HEK293 (cell line): ENCODE results near the gene DCTN5.
A peak's percentile ranks its signal among the peaks of the same experiment; 100 is the strongest.

Experiments
- BCL6B ChIP-seq: fragments of 450-650 bp; formaldehyde crosslinking; IDR thresholded peaks from 2 replicates; pipeline ENCODE4 v1.5.1; 2017; ENCODE audit warnings: missing biosample characterization, missing genetic modification characterization
- CTCF ChIP-seq: fragments of 450-650 bp; formaldehyde crosslinking; IDR thresholded peaks from 2 replicates; pipeline ENCODE4 v1.5.1; 2016; ENCODE audit warnings: missing biosample characterization, missing genetic modification characterization
- PRDM1 ChIP-seq: fragments of 450-650 bp; formaldehyde crosslinking; IDR thresholded peaks from 2 replicates; pipeline ENCODE4; 2016; ENCODE audit warnings: missing biosample characterization, missing genetic modification characterization
- SCRT1 ChIP-seq: fragments of 450-650 bp; formaldehyde crosslinking; IDR thresholded peaks from 2 replicates; pipeline ENCODE4 v1.5.1; 2016; ENCODE audit warnings: missing biosample characterization, missing genetic modification characterization, borderline replicate concordance
- SETDB1 ChIP-seq: IDR thresholded peaks from one replicate; pipeline ENCODE4 v1.6.1; 2017; ENCODE audit warnings: mild to moderate bottlenecking, low read length, moderate library complexity, mixed read lengths; ENCODE audit not compliant: insufficient read length
- SP2 ChIP-seq: fragments of 450-650 bp; formaldehyde crosslinking; IDR thresholded peaks from 2 replicates; pipeline ENCODE4 v1.5.1; 2016; ENCODE audit warnings: missing biosample characterization, missing genetic modification characterization
- ZBTB1 ChIP-seq: fragments of 450-650 bp; formaldehyde crosslinking; IDR thresholded peaks from 2 replicates; pipeline ENCODE4 v1.5.1; 2016; ENCODE audit warnings: missing biosample characterization, missing genetic modification characterization
- ZBTB6 ChIP-seq: fragments of 450-650 bp; formaldehyde crosslinking; IDR thresholded peaks from 2 replicates; pipeline ENCODE4 v1.5.1; 2017; ENCODE audit warnings: missing biosample characterization, missing genetic modification characterization
- ZBTB8A ChIP-seq: fragments of 450-650 bp; formaldehyde crosslinking; IDR thresholded peaks from 2 replicates; pipeline ENCODE4 v1.5.1; 2016; ENCODE audit warnings: missing biosample characterization, missing genetic modification characterization
- ZFP69B ChIP-seq: fragments of 450-650 bp; formaldehyde crosslinking; IDR thresholded peaks from 2 replicates; pipeline ENCODE4 v1.5.1; 2016; ENCODE audit warnings: missing biosample characterization, missing genetic modification characterization
- ZIC2 ChIP-seq: fragments of 450-650 bp; formaldehyde crosslinking; IDR thresholded peaks from 2 replicates; pipeline ENCODE4 v1.5.1; 2016; ENCODE audit warnings: missing biosample characterization, missing genetic modification characterization
- ZNF148 ChIP-seq: fragments of 450-650 bp; formaldehyde crosslinking; IDR thresholded peaks from 2 replicates; pipeline ENCODE4 v1.5.0; 2017; ENCODE audit warnings: missing biosample characterization, missing genetic modification characterization, borderline replicate concordance
- ZNF155 ChIP-seq: fragments of 450-650 bp; formaldehyde crosslinking; IDR thresholded peaks from 2 replicates; pipeline ENCODE4 v1.5.1; 2016; ENCODE audit warnings: missing biosample characterization, missing genetic modification characterization
- ZNF2 ChIP-seq: fragments of 450-650 bp; formaldehyde crosslinking; IDR thresholded peaks from 2 replicates; pipeline ENCODE4 v1.5.1; 2016; ENCODE audit warnings: missing biosample characterization, missing genetic modification characterization
- ZNF266 ChIP-seq: fragments of 450-650 bp; formaldehyde crosslinking; IDR thresholded peaks from 2 replicates; pipeline ENCODE4 v1.5.1; 2016; ENCODE audit warnings: missing biosample characterization, missing genetic modification characterization, low read depth
- ZNF302 ChIP-seq: fragments of 450-650 bp; formaldehyde crosslinking; IDR thresholded peaks from 2 replicates; pipeline ENCODE4 v1.5.1; 2016; ENCODE audit warnings: missing biosample characterization, missing genetic modification characterization, low read depth
- ZNF324 ChIP-seq: fragments of 450-650 bp; formaldehyde crosslinking; IDR thresholded peaks from 2 replicates; pipeline ENCODE4 v1.5.1; 2016; ENCODE audit warnings: missing biosample characterization, missing genetic modification characterization
- ZNF350 ChIP-seq: fragments of 450-650 bp; formaldehyde crosslinking; IDR thresholded peaks from 2 replicates; pipeline ENCODE4 v1.5.0; 2017; ENCODE audit warnings: missing biosample characterization, mild to moderate bottlenecking, missing genetic modification characterization
- ZNF404 ChIP-seq: fragments of 450-650 bp; formaldehyde crosslinking; IDR thresholded peaks from 2 replicates; pipeline ENCODE4 v1.5.1; 2017; ENCODE audit warnings: missing biosample characterization, missing genetic modification characterization
- ZNF416 ChIP-seq: fragments of 450-650 bp; formaldehyde crosslinking; IDR thresholded peaks from 2 replicates; pipeline ENCODE4 v1.5.1; 2016; ENCODE audit warnings: missing biosample characterization, missing genetic modification characterization
- ZNF596 ChIP-seq: fragments of 450-650 bp; IDR thresholded peaks from 2 replicates; pipeline ENCODE4 v1.5.0; 2018; ENCODE audit warnings: missing biosample characterization, mild to moderate bottlenecking, missing genetic modification characterization, moderate library complexity
- ZNF626 ChIP-seq: fragments of 450-650 bp; sonication (Bioruptor Pico); formaldehyde crosslinking; IDR thresholded peaks from 2 replicates; pipeline ENCODE4 v1.5.1; 2018; ENCODE audit warnings: missing biosample characterization, missing genetic modification characterization, inconsistent platforms
- ZNF658 ChIP-seq: fragments of 450-650 bp; formaldehyde crosslinking; IDR thresholded peaks from 2 replicates; pipeline ENCODE4; 2016; ENCODE audit warnings: missing biosample characterization, missing genetic modification characterization
- ZNF785 ChIP-seq: fragments of 450-650 bp; formaldehyde crosslinking; IDR thresholded peaks from 2 replicates; pipeline ENCODE4 v1.5.1; 2016; ENCODE audit warnings: missing biosample characterization, missing genetic modification characterization
- ZNF843 ChIP-seq: fragments of 450-650 bp; formaldehyde crosslinking; IDR thresholded peaks from 2 replicates; pipeline ENCODE4 v1.5.1; 2016; ENCODE audit warnings: missing biosample characterization, missing genetic modification characterization
- TF ChIP-seq, protein P1 (sequence below): fragments of 450-650 bp; formaldehyde crosslinking; IDR thresholded peaks from 2 replicates; pipeline ENCODE4 v1.5.1; 2016; ENCODE audit warnings: missing biosample characterization, missing genetic modification characterization
- TF ChIP-seq, protein P2 (sequence below): fragments of 450-650 bp; formaldehyde crosslinking; IDR thresholded peaks from 2 replicates; pipeline ENCODE4 v1.5.1; 2016; ENCODE audit warnings: missing biosample characterization, missing genetic modification characterization
- TF ChIP-seq, protein P3 (sequence below): fragments of 450-650 bp; formaldehyde crosslinking; IDR thresholded peaks from 2 replicates; pipeline ENCODE4 v1.5.1; 2016; ENCODE audit warnings: missing biosample characterization, missing genetic modification characterization, low read depth

Gene DCTN5

DNA sequence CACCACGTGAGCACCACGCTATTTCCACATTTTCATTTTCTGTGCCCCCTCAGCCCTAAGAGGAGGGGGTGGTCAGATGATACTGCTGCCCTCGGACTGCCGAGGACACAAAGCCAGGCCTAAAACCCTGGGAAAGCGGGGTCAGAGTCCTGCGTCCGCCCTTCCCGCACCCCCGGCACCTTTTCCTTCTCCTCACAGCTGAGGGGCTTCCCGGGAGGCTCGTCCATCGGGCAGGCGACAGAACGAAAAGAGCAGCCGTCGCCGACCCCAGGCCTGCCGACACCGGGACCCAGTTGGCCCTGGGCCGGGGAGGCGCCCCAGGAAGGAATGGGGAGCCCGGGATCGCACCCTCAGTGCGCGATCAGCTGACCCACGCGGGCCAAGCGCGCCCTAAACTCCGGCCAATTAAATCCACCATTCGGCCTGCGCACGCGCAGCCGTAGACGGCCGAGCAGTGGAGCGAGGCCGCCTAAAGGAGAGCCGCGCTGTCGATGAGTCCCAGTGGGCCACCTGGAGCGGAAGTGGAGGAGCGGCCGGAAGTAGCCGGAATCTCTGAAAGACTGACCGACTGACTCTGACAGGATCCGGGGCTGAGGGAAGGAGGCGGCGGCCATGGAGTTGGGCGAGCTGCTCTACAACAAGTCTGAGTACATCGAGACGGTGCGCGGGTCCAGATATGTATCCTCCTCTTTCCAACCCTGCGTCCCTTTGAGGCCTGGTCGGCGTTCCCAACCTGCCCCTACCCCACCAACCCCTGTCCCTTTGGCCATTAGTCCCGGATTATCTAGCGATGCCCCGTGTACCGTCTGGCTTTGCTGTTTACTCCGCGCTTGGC, at the start of gene DCTN5, which contains the start of gene PALB2 (continued):
- TF ChIP-seq, protein P1, sequence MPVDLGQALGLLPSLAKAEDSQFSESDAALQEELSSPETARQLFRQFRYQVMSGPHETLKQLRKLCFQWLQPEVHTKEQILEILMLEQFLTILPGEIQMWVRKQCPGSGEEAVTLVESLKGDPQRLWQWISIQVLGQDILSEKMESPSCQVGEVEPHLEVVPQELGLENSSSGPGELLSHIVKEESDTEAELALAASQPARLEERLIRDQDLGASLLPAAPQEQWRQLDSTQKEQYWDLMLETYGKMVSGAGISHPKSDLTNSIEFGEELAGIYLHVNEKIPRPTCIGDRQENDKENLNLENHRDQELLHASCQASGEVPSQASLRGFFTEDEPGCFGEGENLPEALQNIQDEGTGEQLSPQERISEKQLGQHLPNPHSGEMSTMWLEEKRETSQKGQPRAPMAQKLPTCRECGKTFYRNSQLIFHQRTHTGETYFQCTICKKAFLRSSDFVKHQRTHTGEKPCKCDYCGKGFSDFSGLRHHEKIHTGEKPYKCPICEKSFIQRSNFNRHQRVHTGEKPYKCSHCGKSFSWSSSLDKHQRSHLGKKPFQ (tag by site-specific recombination), result no peak
- TF ChIP-seq, protein P2, sequence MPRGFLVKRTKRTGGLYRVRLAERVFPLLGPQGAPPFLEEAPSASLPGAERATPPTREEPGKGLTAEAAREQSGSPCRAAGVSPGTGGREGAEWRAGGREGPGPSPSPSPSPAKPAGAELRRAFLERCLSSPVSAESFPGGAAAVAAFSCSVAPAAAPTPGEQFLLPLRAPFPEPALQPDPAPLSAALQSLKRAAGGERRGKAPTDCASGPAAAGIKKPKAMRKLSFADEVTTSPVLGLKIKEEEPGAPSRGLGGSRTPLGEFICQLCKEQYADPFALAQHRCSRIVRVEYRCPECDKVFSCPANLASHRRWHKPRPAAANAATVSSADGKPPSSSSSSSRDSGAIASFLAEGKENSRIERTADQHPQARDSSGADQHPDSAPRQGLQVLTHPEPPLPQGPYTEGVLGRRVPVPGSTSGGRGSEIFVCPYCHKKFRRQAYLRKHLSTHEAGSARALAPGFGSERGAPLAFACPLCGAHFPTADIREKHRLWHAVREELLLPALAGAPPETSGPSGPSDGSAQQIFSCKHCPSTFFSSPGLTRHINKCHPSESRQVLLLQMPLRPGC (tag by site-specific recombination), result no peak; the same call in 1 of the 2 replicates
- no peak for TF ChIP-seq ZNF785 (tag by site-specific recombination)
- no peak for TF ChIP-seq ZNF658 (tag by site-specific recombination)
- no peak for TF ChIP-seq ZNF350
- peak; percentile 76 for TF ChIP-seq ZBTB8A
- no peak for TF ChIP-seq SCRT1
- TF ChIP-seq ZNF416 (tag by site-specific recombination), result no peak
- no peak for TF ChIP-seq ZNF626 (tag by site-specific recombination)
- TF ChIP-seq ZBTB6 (tag by site-specific recombination), result no peak
- no peak for TF ChIP-seq ZBTB1
- no peak for TF ChIP-seq ZNF404 (tag by site-specific recombination)
- TF ChIP-seq CTCF, result no peak; the same call in 1 of the 2 replicates
- TF ChIP-seq SP2 (tag by site-specific recombination), result peak; percentile 80
- no peak for TF ChIP-seq SETDB1
- TF ChIP-seq ZNF148 (tag by site-specific recombination), result no peak
- TF ChIP-seq ZNF596, result no peak
- TF ChIP-seq ZNF302, result no peak
- no peak for TF ChIP-seq ZIC2
- 0 out of 2 replicates have a peak, but pooled peaks have one; percentile 12 for TF ChIP-seq ZNF2
- TF ChIP-seq ZNF155 (tag by site-specific recombination), result no peak
- TF ChIP-seq ZNF324 (tag by site-specific recombination), result no peak
- TF ChIP-seq ZNF843 (tag by site-specific recombination), result 0 out of 2 replicates have a peak, but pooled peaks have one; percentile 2
- TF ChIP-seq BCL6B, result no peak
- TF ChIP-seq ZFP69B (tag by site-specific recombination), result no peak; the same call in 1 of the 2 replicates
- no peak for TF ChIP-seq ZNF266 (tag by site-specific recombination)
- TF ChIP-seq, protein P3, sequence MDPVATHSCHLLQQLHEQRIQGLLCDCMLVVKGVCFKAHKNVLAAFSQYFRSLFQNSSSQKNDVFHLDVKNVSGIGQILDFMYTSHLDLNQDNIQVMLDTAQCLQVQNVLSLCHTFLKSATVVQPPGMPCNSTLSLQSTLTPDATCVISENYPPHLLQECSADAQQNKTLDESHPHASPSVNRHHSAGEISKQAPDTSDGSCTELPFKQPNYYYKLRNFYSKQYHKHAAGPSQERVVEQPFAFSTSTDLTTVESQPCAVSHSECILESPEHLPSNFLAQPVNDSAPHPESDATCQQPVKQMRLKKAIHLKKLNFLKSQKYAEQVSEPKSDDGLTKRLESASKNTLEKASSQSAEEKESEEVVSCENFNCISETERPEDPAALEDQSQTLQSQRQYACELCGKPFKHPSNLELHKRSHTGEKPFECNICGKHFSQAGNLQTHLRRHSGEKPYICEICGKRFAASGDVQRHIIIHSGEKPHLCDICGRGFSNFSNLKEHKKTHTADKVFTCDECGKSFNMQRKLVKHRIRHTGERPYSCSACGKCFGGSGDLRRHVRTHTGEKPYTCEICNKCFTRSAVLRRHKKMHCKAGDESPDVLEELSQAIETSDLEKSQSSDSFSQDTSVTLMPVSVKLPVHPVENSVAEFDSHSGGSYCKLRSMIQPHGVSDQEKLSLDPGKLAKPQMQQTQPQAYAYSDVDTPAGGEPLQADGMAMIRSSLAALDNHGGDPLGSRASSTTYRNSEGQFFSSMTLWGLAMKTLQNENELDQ (tag by site-specific recombination), result no peak
- no peak for TF ChIP-seq PRDM1 (tag by site-specific recombination)
